Left lung (tissue), 10 donors: ENCODE data around the gene STPG3. TPM values are rescaled to one million over a fixed set of nuclear protein-coding genes. Genes with fewer than 3 reads are reported as not detected.

Experiments used
- ATAC-seq: fragments of 200-7000 bp; cut with Tn5 transposase; one replicate; pipeline ENCODE4 v1.9.1; 2020; ENCODE audit warnings: moderate library complexity
- DNase-seq, 4 donors: peaks; one replicate each; pipeline ENCODE4 v3.0.0-alpha.2; 2013 to 2020
- H3K27ac ChIP-seq, 2 donors: fragments of 200-600 bp; sonication (generic) in 1 of 2; one replicate each; pipeline versions ENCODE4 v1.5.0 to v1.8.0; 2020 to 2021
- H3K27me3 ChIP-seq, 2 donors: fragments of 200-600 bp; sonication (generic) in 1 of 2; one replicate each; pipeline versions ENCODE4 v1.5.0 to v1.8.0; 2020 to 2021
- H3K36me3 ChIP-seq, 2 donors: fragments of 200-600 bp; sonication (generic) in 1 of 2; one replicate each; pipeline versions ENCODE4 v1.5.0 to v1.8.0; 2020 to 2021
- H3K4me1 ChIP-seq, 2 donors: fragments of 200-600 bp; one replicate each; pipeline ENCODE4 v1.8.0; 2021
- H3K4me3 ChIP-seq, 2 donors: fragments of 200-600 bp; sonication (generic) in 1 of 2; one replicate each; pipeline versions ENCODE4 v1.5.0 to v1.8.0; 2020 to 2021; ENCODE audit warnings: mild to moderate bottlenecking in 1 of 2
- H3K9me3 ChIP-seq, 2 donors: fragments of 200-600 bp; sonication (generic) in 1 of 2; one replicate each; pipeline versions ENCODE4 v1.5.0 to v1.8.0; 2020 to 2021
- CTCF ChIP-seq, 2 donors: fragments of 200-600 bp; sonication (generic) in 1 of 2; IDR thresholded peaks; one replicate each; pipeline versions ENCODE4 v1.5.0 to v1.8.0; 2021; ENCODE audit warnings: antibody characterized with exemption in 2 of 2
- intact Hi-C, 2 donors: fragments of 100-400 bp; cut with DNase I; formaldehyde crosslinking; loops; one replicate each; pipeline versions ENCODE4 v1.11.2 to v1.14.2; 2022
- polyA plus RNA-seq, 6 donors: library from polyadenylated mRNA; unstranded; fragments of 120-200 nt; gene quantifications; one replicate each; pipeline ENCODE4 v1.2.1, GENCODE V29; 2013; ENCODE audit not compliant: insufficient read length in 6 of 6
- total RNA-seq, 2 donors: library from RNA; stranded (reverse); fragmentation: NEBNext Ultra II Directional; extraction: Animal tissue kit (Norgen Biotek cat#: 25700); gene quantifications; one replicate each; pipeline ENCODE4 v1.2.1, GENCODE V29; 2021
- donor health status: DM: no; HTN: yes; CAD: no.
- donor health status: DM: no; HTN: no; CAD: no.

STPG3 gene
- total and polyA plus RNA-seq, 8 donors: 0.69 to 1.4 (median 0.89) TPM; not detected in 2

GRCh38 chr9:137216188-137216965 lies 34.7 kb upstream of the STPG3 start:
- intact Hi-C loops: no loop called here
- no peak for ATAC-seq
- Histone ChIP-seq H3K36me3 (peaks cover 0 to 35% of the 10 kb centered on the region in 2 donors), H3K4me3 (no peak overlapping the region), H3K27ac (no peak overlapping the region), H3K4me1 (peaks cover 7 to 25% of the 10 kb centered on the region in 2 donors), H3K27me3 (peaks cover 0 to 7% of the 10 kb centered on the region in 2 donors), H3K9me3 (no peaks in the 10 kb centered on the region)
- DNase-seq: no peak
- no peak for TF ChIP-seq CTCF (IDR thresholded peaks at IDR 0.05)

GRCh38 chr9:137217276-137218211 lies 33.5 kb upstream of the STPG3 start:
- TF ChIP-seq CTCF (IDR thresholded peaks at IDR 0.05): no peak
- ATAC-seq (peak; percentile 85), DNase-seq (peak in 3 of 4 donors; percentile 54 to 91 (median 74))
- peak overlapping the region in 1 of 2 donors; percentile 24 for H3K4me3 ChIP-seq
- peaks cover 0 to 16% of the 10 kb centered on the region in 2 donors for H3K27me3 ChIP-seq
- H3K9me3 ChIP-seq: no peaks in the 10 kb centered on the region
- intact Hi-C loops: no loop called here
- peaks cover 10 to 34% of the 10 kb centered on the region in 2 donors for H3K4me1 ChIP-seq
- H3K36me3 ChIP-seq: peaks cover 0 to 35% of the 10 kb centered on the region in 2 donors
- peak overlapping the region in 1 of 2 donors; percentile 44 for H3K27ac ChIP-seq

- Histone ChIP-seq H3K27ac (peak overlapping the region; percentile 7 to 28), H3K9me3 (no peaks in the 10 kb centered on the region), H3K27me3 (peaks cover 0 to 18% of the 10 kb centered on the region in 2 donors), H3K4me3 (no peak overlapping the region), H3K36me3 (peaks cover 0 to 35% of the 10 kb centered on the region in 2 donors), H3K4me1 (peaks cover 16 to 42% of the 10 kb centered on the region in 2 donors)
- intact Hi-C loops: no loop called here
- DNase-seq: no peak
- ATAC-seq: no peak
- TF ChIP-seq CTCF (IDR thresholded peaks at IDR 0.05): no peak
Observed at GRCh38 chr9:137218212-137218753, 32.8 kb upstream of the STPG3 start.

GRCh38 chr9:137218754-137219271 lies 32.3 kb upstream of the STPG3 start:
- peaks cover 16 to 43% of the 10 kb centered on the region in 2 donors for H3K4me1 ChIP-seq
- H3K27ac ChIP-seq: peak overlapping the region; percentile 7 to 28
- DNase-seq: peak in 1 of 4 donors; percentile 61
- peak; percentile 41 for ATAC-seq
- peaks cover 0 to 18% of the 10 kb centered on the region in 2 donors for H3K27me3 ChIP-seq
- intact Hi-C loops: no loop called here
- no peak overlapping the region for H3K4me3 ChIP-seq
- no peaks in the 10 kb centered on the region for H3K9me3 ChIP-seq
- H3K36me3 ChIP-seq: peaks cover 0 to 31% of the 10 kb centered on the region in 2 donors
- TF ChIP-seq CTCF (IDR thresholded peaks at IDR 0.05): no peak
